Smooth muscle cell (in vitro differentiated cells): ENCODE measurements around the gene MARCHF6. TPM values are rescaled to one million over a fixed set of nuclear protein-coding genes. Genes with fewer than 3 reads are reported as not detected.

Experiments used
- DNase-seq: peaks from one replicate; lab custom pipeline; 2025; ENCODE audit not compliant: unreplicated experiment; lab: John Stamatoyannopoulos, UW
- H2AFZ ChIP-seq: fragments of 200-600 bp; sonication (generic); 2 replicates; pipeline ENCODE4 v1.6.0; 2016; ENCODE audit warnings: antibody characterized with exemption, low read depth, mild to moderate bottlenecking
- H3F3A ChIP-seq: fragments of 200-600 bp; sonication (generic); 2 replicates; pipeline ENCODE4 v1.6.0; 2017; ENCODE audit warnings: antibody characterized with exemption, low read depth
- H3K27ac ChIP-seq: fragments of 200-600 bp; sonication (generic); 2 replicates; pipeline ENCODE4 v1.5.1; 2016; ENCODE audit warnings: low read depth, mild to moderate bottlenecking
- H3K27me3 ChIP-seq: fragments of 200-600 bp; sonication (generic); 2 replicates; pipeline ENCODE4 v1.6.1; 2016; ENCODE audit warnings: low read depth, mild to moderate bottlenecking
- H3K36me3 ChIP-seq: fragments of 200-600 bp; sonication (generic); 2 replicates; pipeline ENCODE4 v1.5.1; 2016; ENCODE audit warnings: low read depth
- H3K4me1 ChIP-seq: fragments of 200-600 bp; sonication (generic); 2 replicates; pipeline ENCODE4 v1.5.1; 2016; ENCODE audit warnings: low read depth
- H3K4me2 ChIP-seq: fragments of 200-600 bp; sonication (generic); 2 replicates; pipeline ENCODE4 v1.6.0; 2016; ENCODE audit warnings: mild to moderate bottlenecking
- H3K4me3 ChIP-seq: fragments of 200-600 bp; sonication (generic); 2 replicates; pipeline ENCODE4 v1.5.1; 2016; ENCODE audit warnings: mild to moderate bottlenecking
- H3K79me2 ChIP-seq: fragments of 200-600 bp; sonication (generic); 2 replicates; pipeline ENCODE4 v1.6.0; 2016; ENCODE audit warnings: low read depth, mild to moderate bottlenecking
- H3K9ac ChIP-seq: fragments of 200-600 bp; sonication (generic); 2 replicates; pipeline ENCODE4 v1.6.0; 2016; ENCODE audit warnings: low read depth
- H3K9me3 ChIP-seq: fragments of 200-600 bp; sonication (generic); replicated peaks from 2 replicates; pipeline ENCODE4 v1.5.1; 2016; ENCODE audit warnings: low read depth
- H4K20me1 ChIP-seq: fragments of 200-600 bp; sonication (generic); 2 replicates; pipeline ENCODE4 v1.6.0; 2016; ENCODE audit warnings: low read depth
- CTCF ChIP-seq: fragments of 200-600 bp; sonication (generic); IDR thresholded peaks from 2 replicates; pipeline ENCODE4 v1.5.1; 2017; ENCODE audit warnings: borderline replicate concordance, mild to moderate bottlenecking, antibody characterized with exemption; ENCODE audit not compliant: insufficient read depth, poor library complexity, severe bottlenecking
- WGBS: methylation state at CpG from one replicate; pipeline ENCODE4 v1.1.7; 2016; ENCODE audit warnings: low lambda C conversion rate; 5-methylcytosine and 5-hydroxymethylcytosine counted together
- polyA plus RNA-seq: library from polyadenylated mRNA; unstranded; fragments of >200 nt; fragmentation: Nextera tagmentation; extraction: Ambion mirVana; gene quantifications from 2 replicates; pipeline ENCODE4 v1.2.1, GENCODE V29; 2016
- total RNA-seq: library from RNA; depleted of rRNA; stranded (reverse); fragments of >200 nt; gene quantifications from 2 replicates; pipeline ENCODE4 v1.2.3, GENCODE V29; 2014

The MARCHF6 gene
- total and polyA plus RNA-seq, 2 experiments from 2014 or later = 70.0 to 106 TPM

DNA sequence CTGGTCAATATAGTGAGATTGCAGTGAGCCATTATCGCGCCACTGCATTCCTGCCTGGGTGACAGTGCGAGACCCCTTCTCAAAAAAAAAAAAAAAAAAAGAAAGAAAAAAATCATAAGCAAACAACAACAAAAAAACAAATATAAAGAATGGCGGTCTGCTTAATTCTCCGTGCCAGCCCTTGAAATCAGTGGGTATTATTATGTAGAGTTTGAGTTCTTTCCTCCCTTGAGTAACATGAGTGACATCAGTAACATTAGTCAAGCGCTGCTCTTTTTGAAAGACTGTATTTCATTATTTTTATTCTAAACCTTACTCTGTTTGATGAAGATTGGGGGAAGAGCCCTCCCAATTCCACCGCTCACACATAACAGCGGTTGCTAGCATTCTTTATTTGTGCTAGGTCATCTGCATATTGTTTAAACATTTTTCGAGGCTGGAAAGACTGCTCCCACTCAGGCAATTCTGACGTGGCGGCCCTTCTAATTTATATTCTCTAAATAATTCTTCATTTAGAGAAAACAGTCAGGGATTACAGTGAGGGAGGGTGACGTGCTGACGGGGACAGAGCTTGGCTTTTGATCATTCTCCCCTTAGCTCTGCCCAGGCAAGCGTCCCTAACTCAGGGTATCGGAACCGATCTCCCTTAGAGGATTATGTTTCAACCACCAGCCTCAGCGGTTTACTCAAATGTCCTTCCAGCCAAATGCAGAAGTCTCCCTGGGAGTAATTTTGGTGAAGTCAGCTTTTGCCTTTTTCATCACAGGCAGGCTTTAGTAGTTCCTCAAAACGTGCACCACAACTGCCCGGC, 860 bp upstream of the MARCHF6 start:
- peak overlapping the region; percentile 69 for H3K4me3 ChIP-seq
- peak overlapping the region; percentile 92 for H3K27ac ChIP-seq
- no peak for TF ChIP-seq CTCF
- H3K9ac ChIP-seq = peak overlapping the region; percentile 97
- WGBS = 15% methylated on average over 18 of the region's 19 CpGs
- peak overlapping the region; percentile 67 for H2AFZ ChIP-seq
- H3F3A ChIP-seq = peaks cover 6% of the 10 kb centered on the region
- H3K79me2 ChIP-seq = peaks cover 41% of the 10 kb centered on the region
- no peaks in the 10 kb centered on the region for H3K9me3 ChIP-seq
- peaks cover 33% of the 10 kb centered on the region for H4K20me1 ChIP-seq
- H3K27me3 ChIP-seq = no peaks in the 10 kb centered on the region
- peaks cover 26% of the 10 kb centered on the region for H3K4me1 ChIP-seq
- H3K4me2 ChIP-seq = peak overlapping the region; percentile 92
- no peaks in the 10 kb centered on the region for H3K36me3 ChIP-seq
- no peak for DNase-seq

DNA sequence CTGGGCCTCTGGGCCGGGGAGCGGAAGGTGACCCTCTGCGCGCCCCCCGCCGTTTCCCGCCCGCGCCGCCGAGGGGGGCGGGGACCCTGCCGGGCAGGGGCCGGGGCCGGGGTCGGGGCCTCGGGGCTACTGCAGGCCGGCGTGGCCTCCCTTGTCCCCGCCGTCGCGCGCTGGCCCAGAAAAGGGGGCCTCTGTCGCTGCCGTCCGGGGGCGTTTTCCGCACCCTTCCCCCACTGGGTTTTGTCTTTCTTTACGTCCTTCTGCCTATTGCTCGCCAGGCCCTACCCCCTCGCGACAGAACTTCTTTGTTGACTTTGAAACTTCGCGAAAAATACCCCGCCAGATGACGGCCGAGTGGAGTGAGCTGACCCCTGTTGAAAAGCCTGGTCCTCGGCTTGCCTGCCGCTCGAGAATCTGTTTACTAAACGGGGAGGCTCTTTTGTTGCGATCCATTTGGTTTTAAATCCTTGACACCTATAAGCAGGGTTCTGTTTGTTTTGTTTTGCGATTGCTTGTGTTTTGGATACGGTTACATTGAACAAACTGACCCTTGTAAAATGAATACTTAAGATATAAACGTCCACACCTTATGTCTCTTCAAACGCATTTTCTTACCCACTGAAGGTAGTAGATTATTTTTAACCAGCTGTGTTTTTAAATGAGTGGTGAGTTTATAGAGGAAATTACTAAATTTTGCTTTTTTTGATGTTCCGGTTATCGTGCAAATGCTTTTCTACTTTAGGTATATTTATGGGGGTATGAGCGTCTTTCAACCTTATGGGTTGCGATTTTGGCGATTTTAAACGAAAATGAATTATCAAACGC, 765 bp downstream of the MARCHF6 start:
- peaks cover 6% of the 10 kb centered on the region for H3F3A ChIP-seq

GRCh38 chr5:10355071-10355889, 1.8 kb downstream of the MARCHF6 start:
- Histone ChIP-seq H4K20me1 (peaks cover 59% of the 10 kb centered on the region), H3K4me2 (peak overlapping the region; percentile 92), H3K27ac (peak overlapping the region; percentile 92), H3K9ac (peak overlapping the region; percentile 97), H3K9me3 (no peaks in the 10 kb centered on the region), H3K36me3 (no peaks in the 10 kb centered on the region), H3K27me3 (no peaks in the 10 kb centered on the region), H3K4me1 (peaks cover 27% of the 10 kb centered on the region), H3K79me2 (peaks cover 67% of the 10 kb centered on the region), H2AFZ (no peak overlapping the region), H3F3A (peaks cover 6% of the 10 kb centered on the region), H3K4me3 (peak overlapping the region; percentile 69)
- no peak for DNase-seq
- TF ChIP-seq CTCF = no peak
- WGBS = 54% methylated on average over 16 of the region's 16 CpGs

More for the DNA sequence above, 765 bp downstream of the MARCHF6 start:
- peak overlapping the region; percentile 67 for H2AFZ ChIP-seq
- peaks cover 27% of the 10 kb centered on the region for H3K4me1 ChIP-seq
- H3K79me2 ChIP-seq = peaks cover 57% of the 10 kb centered on the region
- H3K36me3 ChIP-seq = no peaks in the 10 kb centered on the region
- DNase-seq = no peak
- peak overlapping the region; percentile 92 for H3K27ac ChIP-seq
- under 1% methylated on average over 32 of the region's 54 CpGs for WGBS
- no peak for TF ChIP-seq CTCF
- H3K9me3 ChIP-seq = no peaks in the 10 kb centered on the region
- H3K4me2 ChIP-seq = peak overlapping the region; percentile 92
- H3K4me3 ChIP-seq = peak overlapping the region; percentile 69
- H3K9ac ChIP-seq = peak overlapping the region; percentile 97
- peaks cover 49% of the 10 kb centered on the region for H4K20me1 ChIP-seq
- H3K27me3 ChIP-seq = no peaks in the 10 kb centered on the region
